ENCODE measurements around the gene DBN1.
"Not testable (repeated sequence)": the region's sequence is repeated elsewhere in the genome, so short reads cannot be mapped to it uniquely, and the experiment has no call there.

The DBN1 gene

GRCh38 chr5:177490992-177491391 lies 17.6 kb upstream of the DBN1 start:
- no peak for DNase-seq

DNA sequence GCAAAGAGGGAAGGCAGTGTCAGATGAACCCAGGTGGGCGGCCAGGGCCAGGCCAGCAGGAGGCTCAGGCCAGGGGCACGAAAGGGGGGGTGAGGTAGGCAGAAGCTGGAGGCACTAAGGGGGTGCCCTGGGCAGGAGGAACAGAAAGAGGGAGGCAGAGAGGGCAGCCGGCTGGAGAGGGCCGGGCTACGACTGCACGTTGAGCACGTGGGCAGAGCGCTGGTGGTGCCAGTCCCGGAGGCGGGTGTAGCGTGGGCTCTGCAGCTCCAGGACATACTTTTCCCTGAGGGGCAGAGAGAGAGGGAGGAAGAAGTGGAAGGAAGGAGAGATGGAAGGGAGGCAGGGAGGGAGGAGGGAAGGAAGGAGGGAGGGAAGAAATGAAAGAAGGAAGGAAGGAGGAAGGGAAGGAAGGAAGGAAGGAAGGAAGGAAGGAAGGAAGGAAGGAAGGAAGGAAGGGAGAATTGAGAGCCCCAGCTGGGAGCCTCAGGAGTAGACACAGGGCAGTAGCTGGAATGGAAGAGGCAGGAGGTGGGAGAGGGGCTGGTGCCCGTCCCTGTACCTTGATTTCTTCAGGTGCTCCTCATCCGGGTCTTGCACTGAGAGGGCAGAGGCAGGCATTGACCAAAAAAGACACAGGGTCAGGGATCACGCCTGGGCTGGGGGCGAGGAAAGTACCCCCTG lies 17.0 kb upstream of the DBN1 start:
- DNase-seq = no peak

DNA sequence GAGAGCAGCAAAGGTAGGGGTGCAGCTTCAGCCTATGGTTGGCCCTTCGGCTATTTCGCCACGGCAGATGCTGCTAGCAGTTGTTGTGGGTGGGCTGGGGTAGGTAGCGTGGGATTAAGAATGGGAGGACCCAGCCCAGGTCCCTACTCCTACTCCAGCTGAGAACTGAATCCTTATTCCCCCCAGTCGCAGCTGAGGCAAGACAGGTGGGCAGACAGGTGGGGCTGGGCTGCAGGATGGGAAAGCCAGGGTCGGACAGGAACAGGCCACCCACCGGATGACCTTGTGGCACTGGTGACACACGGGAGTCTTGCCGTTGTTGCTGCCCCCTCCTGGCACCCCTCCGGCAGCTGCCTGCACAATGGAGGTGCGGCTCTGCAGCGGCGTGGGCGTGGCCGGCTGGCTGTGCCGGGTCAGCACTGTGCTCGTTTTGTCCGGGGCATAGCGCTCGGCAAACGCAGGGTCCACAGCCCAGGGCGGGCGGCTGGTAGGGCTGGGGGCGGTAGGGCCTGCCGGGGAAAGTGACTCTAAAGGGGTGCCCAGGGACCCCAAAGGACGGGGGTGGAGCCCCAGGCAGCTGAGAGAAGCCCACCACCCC lies 15.8 kb upstream of the DBN1 start:
- no peak for DNase-seq

- no peak for DNase-seq
Observed at GRCh38 chr5:177487975-177488374, 14.5 kb upstream of the DBN1 start.

DNA sequence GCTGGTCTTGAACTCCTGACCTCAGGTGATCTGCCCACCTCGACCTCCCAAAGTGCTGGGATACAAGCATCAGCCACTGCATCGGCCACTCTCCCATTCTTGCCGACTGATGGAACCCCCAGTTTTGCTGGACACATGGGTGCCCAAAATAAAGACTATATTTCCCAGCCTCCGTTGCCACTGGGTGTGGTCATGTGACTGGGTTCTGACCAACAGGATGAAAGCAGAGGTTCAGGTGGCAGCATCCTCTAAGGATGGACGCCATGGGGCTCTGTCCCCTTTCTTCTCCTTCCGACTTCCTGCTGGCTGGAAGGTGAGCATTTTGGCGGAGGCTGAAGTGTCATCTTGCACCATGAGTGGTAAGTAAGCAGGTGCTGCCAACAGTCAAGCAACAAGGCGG lies 13.7 kb upstream of the DBN1 start:
- DNase-seq = no peak

DNA sequence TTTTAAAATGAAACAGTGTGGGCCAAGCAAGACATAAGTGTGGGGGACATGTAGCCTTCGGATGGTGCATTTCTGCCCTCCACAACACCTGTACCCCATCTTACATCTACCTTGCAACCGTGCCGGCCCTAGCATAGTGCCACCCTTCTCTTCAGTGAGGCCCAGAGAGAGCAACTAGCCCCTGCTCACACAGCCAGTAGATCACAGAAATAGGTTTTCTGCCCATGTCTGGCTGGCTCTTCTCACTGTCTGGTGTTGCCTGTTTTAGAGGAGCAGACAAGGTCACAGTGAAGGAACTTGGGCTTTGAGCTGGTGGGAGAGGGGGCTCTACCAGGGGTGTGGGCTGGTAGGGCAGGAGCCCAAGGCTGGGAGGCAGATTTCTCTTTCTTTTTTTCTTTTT lies 12.8 kb upstream of the DBN1 start:
- DNase-seq = no peak

DNA sequence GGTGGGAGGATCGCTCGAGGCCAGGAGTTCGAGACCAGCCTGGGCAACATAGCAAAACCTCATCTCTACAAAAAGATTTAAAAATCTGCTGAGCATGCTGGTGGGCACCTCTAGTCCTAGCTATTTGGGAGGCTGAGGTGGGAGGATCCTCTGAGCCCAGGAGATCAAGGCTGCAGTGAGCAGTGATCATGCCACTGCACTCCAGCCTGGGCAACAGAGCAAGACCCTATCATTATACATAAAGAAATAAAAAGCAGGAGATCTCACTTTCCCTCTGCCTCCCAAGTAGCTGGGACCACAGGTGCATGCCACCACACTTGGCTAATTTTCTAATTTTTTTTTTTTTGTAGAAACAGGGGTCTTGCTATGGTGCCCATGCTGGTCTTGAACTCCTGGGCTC lies 12.3 kb upstream of the DBN1 start:
- DNase-seq = not testable (repeated sequence)

DNA sequence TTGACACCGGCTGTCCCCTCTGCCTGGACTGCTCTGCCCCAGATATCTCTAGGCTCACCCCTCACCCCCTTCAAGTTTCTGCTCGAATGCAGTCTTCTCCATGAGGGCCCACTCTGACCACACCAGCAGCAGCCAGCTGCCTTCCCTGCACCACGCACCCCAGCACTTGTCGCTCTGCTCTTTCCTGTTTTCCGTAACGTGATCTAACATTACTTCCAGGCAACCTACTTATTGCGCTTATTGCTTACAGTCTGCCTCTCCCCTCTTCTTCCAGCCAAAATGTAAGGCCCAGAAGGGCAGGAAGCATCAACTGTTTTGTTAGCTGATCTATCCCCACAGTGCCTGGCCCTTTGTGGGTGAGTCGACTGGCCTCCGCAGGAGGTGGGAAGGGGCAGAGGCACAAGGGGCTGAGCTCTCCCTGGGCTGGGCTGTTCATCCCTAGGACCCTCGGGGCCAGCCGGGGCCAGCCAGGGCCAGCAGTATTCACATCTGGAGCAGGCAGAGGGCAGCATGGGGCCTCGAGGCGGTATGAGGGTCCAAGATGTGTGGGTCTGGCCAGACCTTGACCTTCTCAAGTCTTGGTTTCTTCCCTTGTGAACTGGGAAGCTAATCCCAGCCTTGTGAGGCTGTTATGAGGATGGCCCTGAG lies 11.6 kb upstream of the DBN1 start:
- DNase-seq = no peak

- no peak for DNase-seq
Observed at GRCh38 chr5:177483994-177484901, 10.8 kb upstream of the DBN1 start.

DNA sequence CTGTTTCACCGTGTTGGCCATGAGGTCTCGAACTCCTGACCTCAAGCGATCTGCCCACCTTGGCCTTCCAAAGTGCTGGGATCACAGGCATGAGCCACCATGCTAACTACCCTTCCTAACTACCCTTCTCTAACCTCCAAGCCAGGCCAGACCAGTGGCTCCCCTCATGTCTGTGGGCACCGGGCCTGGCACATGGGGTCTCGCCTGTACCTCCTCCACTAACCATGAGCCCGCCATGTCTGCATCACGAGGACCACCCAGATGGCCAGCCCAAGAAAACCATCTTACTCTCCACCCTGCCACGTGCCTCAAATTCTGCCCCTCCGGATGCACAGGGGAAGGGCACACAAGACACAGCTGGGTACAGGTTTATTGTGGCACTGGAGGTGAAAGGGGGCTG lies 9.6 kb upstream of the DBN1 start:
- DNase-seq = no peak

GRCh38 chr5:177482359-177482795 lies 8.9 kb upstream of the DBN1 start:
- DNase-seq = no peak

- DNase-seq = no peak
Observed at GRCh38 chr5:177479774-177480173, 6.3 kb upstream of the DBN1 start.

GRCh38 chr5:177478711-177479646 lies 5.5 kb upstream of the DBN1 start:
- no peak for DNase-seq

DNA sequence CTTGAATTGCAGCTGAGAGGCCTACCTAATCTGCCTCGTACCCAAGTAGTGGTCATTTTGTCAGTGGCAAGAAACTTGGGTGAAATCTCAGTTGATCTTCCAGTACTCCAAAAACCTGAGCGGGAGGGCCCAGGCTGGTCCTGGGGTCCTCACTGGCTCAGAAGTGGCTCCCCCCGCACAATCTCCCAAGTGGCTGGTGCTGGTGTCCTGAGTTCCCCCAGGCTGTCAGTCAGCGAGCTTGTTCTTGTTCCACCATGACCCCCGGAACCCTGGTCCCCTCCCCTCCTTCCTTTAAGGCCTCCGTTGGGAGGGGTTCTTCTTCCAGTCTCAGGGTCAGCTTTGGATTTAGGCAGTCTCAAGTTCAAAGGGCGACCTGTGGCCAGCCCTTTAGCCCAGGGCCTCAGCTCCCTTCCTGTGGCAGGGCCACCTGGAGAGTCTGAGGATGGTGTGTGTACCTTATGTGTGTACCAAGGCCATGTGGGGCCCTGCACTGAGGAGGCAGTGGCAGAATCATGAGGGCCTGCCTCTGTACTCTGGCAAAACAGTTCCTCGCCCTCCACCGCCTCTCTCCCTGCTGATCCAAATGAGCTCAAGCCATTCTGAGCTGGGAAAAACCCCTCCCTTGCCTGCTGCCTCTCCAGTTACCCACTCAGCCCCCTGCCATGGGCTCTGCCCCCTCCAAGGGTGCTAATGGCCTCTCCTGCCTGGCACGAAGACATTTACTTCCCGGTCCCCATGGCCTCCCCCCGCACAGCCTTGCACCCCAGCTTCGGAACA lies 4.5 kb upstream of the DBN1 start:
- no peak for DNase-seq

GRCh38 chr5:177476531-177477233 lies 3.2 kb upstream of the DBN1 start:
- no peak for DNase-seq

DNA sequence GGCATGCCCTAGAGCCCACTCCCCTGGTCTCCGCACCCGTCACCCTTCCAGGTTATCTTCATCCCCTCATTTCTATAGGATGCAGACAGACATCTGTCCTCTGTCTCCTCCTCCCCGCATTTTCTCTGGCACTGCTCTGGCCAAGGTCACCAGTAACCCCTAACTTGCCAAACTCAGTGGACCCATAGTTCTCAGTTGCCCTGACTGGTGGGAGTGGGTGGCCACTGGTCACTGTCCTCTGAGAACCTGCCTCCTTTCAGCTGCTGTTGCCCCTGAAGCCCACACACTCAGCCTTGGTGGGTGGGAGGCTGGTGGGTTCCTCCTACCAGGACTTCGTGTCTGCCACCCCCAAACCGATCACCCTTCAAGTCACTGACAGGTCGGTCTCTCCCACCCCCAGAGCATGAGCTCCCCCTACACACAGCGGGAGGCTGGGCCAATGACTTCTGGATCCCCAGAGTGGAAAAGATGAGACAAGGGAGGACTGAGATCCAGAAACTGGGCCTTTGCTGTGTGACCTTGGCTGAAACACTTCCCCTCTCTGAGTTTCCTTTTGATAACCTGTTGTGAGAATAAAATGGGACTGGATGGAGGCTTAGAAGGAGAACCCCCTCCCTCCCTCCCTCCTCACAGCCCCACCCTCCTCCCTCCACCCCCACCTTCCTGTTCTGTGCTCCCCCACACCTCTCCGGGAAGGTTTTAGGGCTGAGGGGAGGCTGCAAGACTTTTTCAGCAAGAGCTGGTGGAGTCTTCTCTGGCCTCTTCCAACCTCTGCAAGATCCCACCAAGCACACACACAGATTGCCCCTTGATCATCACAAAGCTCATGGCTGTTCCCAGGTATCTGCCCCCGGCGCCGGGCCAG lies 2.4 kb upstream of the DBN1 start:
- no peak for DNase-seq

DNA sequence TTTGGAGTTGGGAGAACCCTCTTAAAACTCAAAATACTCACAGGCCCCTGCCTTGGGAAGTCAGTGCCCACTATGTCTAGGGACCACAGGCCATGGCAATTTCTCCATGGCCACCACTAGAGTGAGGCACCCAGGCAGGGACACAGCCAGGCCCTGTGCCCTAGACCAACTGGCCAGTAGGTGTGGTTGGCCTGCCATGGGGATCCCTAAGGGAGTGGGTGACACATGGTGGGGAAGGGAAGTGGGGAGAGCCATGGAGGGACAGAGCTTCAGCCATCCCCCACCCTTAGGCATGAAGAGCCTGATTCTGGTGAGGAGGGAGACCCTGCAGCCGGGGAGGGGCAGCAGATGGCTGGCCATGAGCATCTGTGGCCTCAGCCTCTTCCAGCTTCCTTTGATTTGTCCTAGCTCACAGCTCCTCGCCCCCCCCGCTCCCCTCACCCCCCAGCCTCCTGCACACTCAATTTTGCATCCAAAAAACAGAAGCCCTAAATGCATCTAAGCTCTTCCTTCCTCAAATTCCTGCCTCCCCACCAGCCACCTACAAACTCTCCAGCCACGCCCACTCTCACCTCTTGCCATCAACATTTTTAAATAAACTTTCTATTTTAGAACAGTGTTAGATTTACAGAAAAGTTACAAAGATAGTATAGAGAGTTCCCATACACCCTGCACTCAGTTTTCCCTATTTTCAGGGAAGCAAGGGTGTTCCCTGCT lies 1.6 kb upstream of the DBN1 start:
- DNase-seq = no peak

DNA sequence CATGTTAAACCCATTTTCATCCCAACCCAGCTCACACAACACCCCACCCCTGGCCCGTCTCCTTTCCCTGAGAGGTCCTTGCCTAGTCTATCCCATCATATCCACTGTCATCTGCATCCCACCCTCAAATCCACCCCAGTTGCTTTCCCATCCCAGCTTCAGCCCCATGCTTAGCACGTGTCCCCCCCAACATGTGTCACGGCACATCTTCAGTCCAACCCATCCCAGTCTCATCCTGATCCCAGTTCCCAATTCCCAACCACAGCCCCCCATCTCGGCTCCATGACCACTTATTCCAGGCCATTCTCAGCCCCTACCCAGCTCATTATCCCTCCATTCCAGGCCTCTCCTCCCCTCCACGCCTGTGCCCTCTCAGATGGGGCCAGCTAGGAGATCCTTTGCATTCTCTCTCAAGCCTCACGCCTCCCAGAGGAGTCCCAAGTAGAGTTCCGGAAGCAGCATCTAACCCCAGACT lies 605 bp upstream of the DBN1 start:
- DNase-seq = no peak

All from NCI-H446 (cell line).